Peyer's patch (tissue), 4 donors: Measurements from ENCODE around the gene AR.

ENCODE experiments used
- POLR2A ChIP-seq, 2 donors: fragments of 450-650 bp; IDR thresholded peaks; one replicate each; pipeline ENCODE4 v1.5.1; 2017; ENCODE audit warnings: antibody characterized with exemption in 2 of 2, mild to moderate bottlenecking in 2 of 2, moderate library complexity in 2 of 2
- TF ChIP-seq, protein P1 (sequence below), 6 experiments: fragments of 450-650 bp in 4 of 6; fragments of 200-600 bp in 2 of 6; sonication (generic) in 1 of 6; IDR thresholded peaks; one replicate each; pipeline ENCODE4 v1.5.1; 2017 to 2019; ENCODE audit warnings: antibody characterized with exemption in 6 of 6, mild to moderate bottlenecking in 3 of 6, moderate library complexity in 1 of 6

DNA sequence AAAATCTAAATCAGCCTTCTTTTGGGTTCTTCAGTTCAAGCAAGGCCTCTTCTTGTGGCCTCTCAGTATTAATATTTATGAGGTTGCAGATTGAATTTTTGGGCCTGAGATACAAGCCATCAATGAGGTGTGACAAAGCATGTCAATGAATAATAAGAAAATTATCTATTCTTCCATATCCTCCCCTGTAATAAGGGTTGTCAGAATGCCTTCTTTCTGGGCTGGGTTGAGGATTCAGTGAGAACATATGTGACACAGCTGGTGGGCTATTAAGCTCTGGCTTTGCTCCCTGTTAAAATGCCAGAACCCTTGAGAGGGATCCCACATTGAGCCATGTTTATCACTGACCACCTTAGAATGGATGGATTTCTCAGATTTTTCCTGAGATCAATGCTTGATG is 187.2 kb downstream of the AR start:
- no peak for TF ChIP-seq POLR2A (IDR thresholded peaks at IDR 0.05)
- TF ChIP-seq, protein P1, sequence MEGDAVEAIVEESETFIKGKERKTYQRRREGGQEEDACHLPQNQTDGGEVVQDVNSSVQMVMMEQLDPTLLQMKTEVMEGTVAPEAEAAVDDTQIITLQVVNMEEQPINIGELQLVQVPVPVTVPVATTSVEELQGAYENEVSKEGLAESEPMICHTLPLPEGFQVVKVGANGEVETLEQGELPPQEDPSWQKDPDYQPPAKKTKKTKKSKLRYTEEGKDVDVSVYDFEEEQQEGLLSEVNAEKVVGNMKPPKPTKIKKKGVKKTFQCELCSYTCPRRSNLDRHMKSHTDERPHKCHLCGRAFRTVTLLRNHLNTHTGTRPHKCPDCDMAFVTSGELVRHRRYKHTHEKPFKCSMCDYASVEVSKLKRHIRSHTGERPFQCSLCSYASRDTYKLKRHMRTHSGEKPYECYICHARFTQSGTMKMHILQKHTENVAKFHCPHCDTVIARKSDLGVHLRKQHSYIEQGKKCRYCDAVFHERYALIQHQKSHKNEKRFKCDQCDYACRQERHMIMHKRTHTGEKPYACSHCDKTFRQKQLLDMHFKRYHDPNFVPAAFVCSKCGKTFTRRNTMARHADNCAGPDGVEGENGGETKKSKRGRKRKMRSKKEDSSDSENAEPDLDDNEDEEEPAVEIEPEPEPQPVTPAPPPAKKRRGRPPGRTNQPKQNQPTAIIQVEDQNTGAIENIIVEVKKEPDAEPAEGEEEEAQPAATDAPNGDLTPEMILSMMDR (IDR thresholded peaks at IDR 0.05), result no peak
